NB4 (cell line): Measurements from ENCODE around the gene USP31.

Source experiments
- MYC ChIP-seq: IDR thresholded peaks from 2 replicates; pipeline ENCODE4 v1.6.1; 2011; ENCODE audit warnings: low read depth, low read length
- POLR2A ChIP-seq: IDR thresholded peaks from 2 replicates; pipeline ENCODE4 v1.6.1; 2011; ENCODE audit warnings: mild to moderate bottlenecking; ENCODE audit not compliant: insufficient read length; ENCODE audit errors: extremely low read depth
- TF ChIP-seq, protein P1 (sequence below): IDR thresholded peaks from one replicate; pipeline ENCODE4 v1.5.1; 2012; ENCODE audit warnings: low read depth, low read length
- TF ChIP-seq, protein P2 (sequence below): IDR thresholded peaks from 2 replicates; pipeline ENCODE4 v1.6.1; 2011; ENCODE audit warnings: low read depth, low read length

- TF ChIP-seq, protein P1, sequence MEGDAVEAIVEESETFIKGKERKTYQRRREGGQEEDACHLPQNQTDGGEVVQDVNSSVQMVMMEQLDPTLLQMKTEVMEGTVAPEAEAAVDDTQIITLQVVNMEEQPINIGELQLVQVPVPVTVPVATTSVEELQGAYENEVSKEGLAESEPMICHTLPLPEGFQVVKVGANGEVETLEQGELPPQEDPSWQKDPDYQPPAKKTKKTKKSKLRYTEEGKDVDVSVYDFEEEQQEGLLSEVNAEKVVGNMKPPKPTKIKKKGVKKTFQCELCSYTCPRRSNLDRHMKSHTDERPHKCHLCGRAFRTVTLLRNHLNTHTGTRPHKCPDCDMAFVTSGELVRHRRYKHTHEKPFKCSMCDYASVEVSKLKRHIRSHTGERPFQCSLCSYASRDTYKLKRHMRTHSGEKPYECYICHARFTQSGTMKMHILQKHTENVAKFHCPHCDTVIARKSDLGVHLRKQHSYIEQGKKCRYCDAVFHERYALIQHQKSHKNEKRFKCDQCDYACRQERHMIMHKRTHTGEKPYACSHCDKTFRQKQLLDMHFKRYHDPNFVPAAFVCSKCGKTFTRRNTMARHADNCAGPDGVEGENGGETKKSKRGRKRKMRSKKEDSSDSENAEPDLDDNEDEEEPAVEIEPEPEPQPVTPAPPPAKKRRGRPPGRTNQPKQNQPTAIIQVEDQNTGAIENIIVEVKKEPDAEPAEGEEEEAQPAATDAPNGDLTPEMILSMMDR, result no peak
- no peak for TF ChIP-seq POLR2A
- TF ChIP-seq, protein P2, sequence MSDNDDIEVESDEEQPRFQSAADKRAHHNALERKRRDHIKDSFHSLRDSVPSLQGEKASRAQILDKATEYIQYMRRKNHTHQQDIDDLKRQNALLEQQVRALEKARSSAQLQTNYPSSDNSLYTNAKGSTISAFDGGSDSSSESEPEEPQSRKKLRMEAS, result no peak
- TF ChIP-seq MYC, result no peak
These were observed 8.2 kb downstream of the USP31 start for GRCh38 chr16:23141033-23141432.
